Fibroblast of mammary gland (primary cell): ENCODE results near the gene DLG5.
A peak's percentile ranks its signal among the peaks of the same experiment; 100 is the strongest.

Source experiments
- DNase-seq: peaks from one replicate; pipeline ENCODE4 v3.0.0-alpha.2; 2010; ENCODE audit warnings: low read depth
- H3K4me3 ChIP-seq: 2 replicates; pipeline ENCODE4 v1.5.1; 2011; ENCODE audit warnings: low read depth, mild to moderate bottlenecking, low read length, moderate library complexity; ENCODE audit not compliant: control insufficient read depth
- CTCF ChIP-seq: conservative IDR thresholded peaks from 2 replicates; pipeline ENCODE4 v1.5.1; 2011; ENCODE audit warnings: low read depth, low read length, inconsistent platforms; ENCODE audit not compliant: control insufficient read depth, insufficient read depth

DLG5 gene

GRCh38 chr10:77940225-77940624 lies 13.7 kb upstream of the DLG5 start:
- TF ChIP-seq CTCF: no peak
- DNase-seq: no peak
- H3K4me3 ChIP-seq: no peak overlapping the region

GRCh38 chr10:77939561-77940001 lies 13.0 kb upstream of the DLG5 start:
- TF ChIP-seq CTCF: no peak
- DNase-seq: peak; percentile 77
- no peak overlapping the region for H3K4me3 ChIP-seq

GRCh38 chr10:77936697-77937567 lies 10.4 kb upstream of the DLG5 start:
- DNase-seq: no peak
- no peak overlapping the region for H3K4me3 ChIP-seq
- no peak for TF ChIP-seq CTCF

DNA sequence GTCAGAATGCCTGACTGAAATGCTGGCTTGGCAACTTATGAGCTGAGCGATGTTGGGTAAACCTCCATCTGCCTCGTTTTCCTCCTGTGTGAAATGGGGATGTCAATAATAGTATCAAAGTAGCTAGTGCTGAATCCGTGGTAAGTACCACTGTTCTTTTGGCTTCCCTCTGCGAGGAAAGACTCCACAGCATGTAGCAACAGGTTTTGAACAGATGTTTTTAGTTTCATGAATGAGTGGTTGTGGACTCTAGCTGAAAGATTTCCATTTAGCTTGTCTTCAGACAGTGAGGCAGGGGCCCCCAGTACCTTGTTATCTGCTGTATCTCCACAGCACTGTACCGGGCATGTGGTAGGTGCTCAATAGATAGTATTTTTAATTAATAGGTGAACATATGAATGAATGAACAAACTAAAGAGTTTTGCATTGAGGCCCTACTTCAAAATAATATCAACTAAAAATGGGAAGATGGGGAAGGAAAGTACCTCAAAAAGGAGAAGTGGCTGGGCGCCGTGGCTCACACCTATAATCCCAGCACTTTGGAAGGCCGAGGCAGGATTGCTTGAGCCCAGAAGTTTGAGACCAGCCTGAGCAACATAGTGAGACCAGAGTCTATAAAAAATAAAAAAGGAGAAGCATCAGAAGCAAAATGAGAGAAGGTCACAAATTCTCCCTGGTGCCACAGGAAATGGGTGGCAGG lies 5.6 kb upstream of the DLG5 start:
- H3K4me3 ChIP-seq: no peak overlapping the region
- TF ChIP-seq CTCF: no peak
- DNase-seq: no peak

DNA sequence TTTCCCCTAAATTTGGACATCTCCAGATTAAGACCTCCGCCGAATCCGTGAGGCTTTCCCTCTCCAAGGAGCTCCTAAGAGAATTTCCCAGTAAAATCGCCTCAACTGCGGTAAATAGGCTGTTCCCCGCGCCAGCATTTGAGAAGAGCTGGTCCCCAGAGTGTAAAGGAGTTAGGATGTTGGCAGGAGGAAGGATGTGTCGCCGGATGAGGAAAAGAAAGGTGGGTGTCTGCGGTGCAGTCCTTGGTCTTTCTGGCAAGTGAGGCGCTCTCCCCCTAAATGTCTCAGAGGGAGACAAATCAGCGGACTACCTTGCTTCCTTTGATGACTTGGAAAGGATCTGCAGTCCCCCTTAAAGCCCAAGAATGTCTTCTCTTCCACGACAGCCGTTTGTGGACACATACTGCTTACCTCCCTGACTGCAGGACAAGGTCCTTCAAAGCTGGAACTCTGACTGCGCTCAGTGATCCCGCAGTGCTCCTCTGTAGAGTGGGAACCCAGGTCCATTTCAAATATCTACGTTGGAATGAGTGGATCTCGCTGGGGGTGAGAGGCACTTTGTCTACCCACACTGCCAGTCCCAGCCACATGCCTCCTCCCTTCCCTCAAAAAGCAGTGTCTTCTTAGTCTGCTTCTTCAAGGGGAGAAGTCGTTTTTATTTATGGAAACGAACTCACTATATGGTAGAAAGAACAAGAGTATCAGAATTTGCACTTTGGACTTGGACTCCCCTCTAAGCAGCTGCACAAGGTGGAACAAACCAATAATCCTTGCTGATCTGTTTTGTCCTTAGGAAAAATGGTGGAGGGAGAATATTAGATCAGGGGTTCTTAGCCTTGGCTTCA lies 1.1 kb upstream of the DLG5 start:
- TF ChIP-seq CTCF: no peak
- H3K4me3 ChIP-seq: peak overlapping the region; percentile 12
- no peak for DNase-seq

DNA sequence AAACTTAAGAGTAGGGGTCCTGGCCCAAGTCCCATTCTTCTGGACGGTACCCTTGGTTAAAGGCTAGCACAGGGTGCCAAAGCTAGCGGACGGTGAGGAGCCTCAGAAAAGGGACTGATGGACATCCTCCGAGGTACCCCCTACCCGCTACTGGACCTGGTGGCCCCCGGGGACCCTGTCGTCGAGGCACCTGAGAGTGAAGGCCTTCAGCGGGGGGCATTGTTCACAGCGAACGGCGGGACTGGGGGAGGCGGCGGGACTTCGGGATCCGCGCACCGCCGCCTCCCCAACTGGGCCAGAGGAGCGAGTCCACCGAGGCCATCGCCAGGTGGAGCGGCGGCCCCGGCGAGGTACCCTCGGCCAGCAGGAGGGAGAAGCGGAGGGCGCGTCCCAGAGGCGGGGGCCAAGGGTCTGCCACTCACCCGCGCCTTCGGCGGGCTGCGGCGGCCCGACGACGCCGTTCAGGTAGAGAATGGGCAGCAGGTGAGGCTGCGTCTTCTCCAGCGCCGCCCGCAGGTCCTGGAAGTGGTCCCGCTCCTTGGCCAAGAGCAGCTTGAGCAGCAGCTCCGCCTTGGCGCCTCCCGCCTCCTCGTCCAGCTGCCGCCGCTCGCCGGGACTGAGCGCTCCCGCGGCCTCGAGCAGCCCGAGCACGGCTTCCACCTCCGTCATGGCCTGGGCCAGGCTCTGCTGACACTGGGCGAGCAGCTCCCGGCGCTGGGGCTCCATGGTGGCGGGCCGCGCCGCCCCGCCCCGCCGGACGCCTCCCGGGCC lies 575 bp downstream of the DLG5 start:
- peak; percentile 22 for DNase-seq
- TF ChIP-seq CTCF: no peak
- H3K4me3 ChIP-seq: peak overlapping the region; percentile 64
